Measurements from ENCODE around the gene HPCAL1.

HPCAL1 gene

GRCh38 chr2:10473121-10473756 lies 170.5 kb downstream of the HPCAL1 start:
- CTCF ChIA-PET, result interaction anchor here (1.5 kb wide), 1 partner anchor 11 kb away, joined by 5 read pairs; no protein-coding TSS in a partner anchor
- TF ChIP-seq CTCF (IDR thresholded peaks at IDR 0.05; ENCODE audit: control extremely low read depth, extremely low read depth, low read depth, missing control alignments), result no peak

DNA sequence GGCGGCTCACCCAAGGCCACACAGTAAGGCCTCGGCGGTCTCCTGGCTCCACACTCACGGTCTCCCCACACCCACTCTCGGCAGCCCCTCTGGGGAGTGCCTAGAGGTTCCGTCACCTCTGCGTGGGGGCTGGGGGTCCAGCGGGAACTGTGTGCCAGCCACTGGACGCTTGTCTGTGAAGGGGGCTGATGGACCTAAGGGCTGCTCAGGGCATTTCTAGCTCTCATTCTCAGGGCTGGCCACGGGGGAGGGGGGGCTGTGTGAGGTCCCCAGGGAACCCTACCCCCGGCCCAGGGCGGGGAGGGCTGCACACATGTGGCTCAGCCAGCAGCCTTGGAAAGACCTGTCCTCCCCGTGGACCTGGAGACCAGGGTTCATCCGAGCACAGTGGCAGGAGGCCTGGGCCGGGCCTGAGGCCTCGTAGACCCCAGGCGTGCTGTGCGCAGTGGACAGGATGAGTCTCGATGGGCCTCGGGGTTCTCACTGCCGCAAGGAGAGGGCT lies 172.6 kb downstream of the HPCAL1 start:
- no peak for DNase-seq (ENCODE audit: extremely low spot score)
- POLR2A ChIA-PET, result no interaction called here
- TF ChIP-seq CTCF (IDR thresholded peaks at IDR 0.05; ENCODE audit: control extremely low read depth, extremely low read depth, low read depth, missing control alignments), result no peak
- CTCF ChIA-PET, result no interaction called here

More at GRCh38 chr2:10473121-10473756, 170.5 kb downstream of the HPCAL1 start:
- no peak for DNase-seq (ENCODE audit: extremely low spot score)
- POLR2A ChIA-PET, result no interaction called here

GRCh38 chr2:10475811-10476660 lies 173.3 kb downstream of the HPCAL1 start:
- TF ChIP-seq CTCF (IDR thresholded peaks at IDR 0.05; ENCODE audit: control extremely low read depth, extremely low read depth, low read depth, missing control alignments), result no peak
- ChIA-PET POLR2A (no interaction called here), CTCF (no interaction called here)
- no peak for DNase-seq (ENCODE audit: extremely low spot score)

DNA sequence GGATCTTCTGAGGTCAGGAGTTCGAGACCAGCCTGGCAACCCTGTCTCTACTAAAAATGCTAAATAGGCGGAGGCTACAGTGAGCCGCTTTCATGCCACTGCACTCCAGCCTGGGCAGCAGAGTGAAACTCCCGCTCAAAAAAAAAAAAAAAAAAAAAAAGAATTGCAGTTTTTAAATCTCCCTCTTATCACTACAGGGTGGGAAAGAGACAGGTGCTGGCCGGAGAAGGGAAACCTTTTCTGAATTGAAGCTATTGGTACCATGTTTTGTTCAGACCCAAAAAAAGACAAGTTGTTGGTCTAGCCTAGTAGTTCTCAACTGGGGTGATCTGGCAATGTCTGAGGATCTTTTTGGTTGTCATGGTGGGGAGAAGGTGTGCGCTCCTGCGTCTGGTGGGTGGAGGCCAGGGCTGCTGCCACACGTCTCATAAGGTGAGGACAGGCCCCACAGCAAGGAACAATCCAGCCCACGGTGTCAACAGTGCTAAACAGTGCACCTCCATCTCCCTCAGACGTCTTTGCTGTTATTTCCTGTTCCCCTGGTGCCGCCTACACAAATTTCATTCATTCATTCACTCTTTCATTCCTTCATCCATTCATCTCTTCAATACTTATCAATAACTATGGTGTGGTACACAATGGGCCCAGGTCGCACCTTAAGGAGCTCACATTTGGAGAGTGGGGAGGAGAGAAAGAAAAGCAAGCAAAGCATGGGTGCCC lies 174.2 kb downstream of the HPCAL1 start:
- TF ChIP-seq CTCF (IDR thresholded peaks at IDR 0.05; ENCODE audit: control extremely low read depth, extremely low read depth, low read depth, missing control alignments), result no peak
- CTCF ChIA-PET, result no interaction called here
- no peak for DNase-seq (ENCODE audit: extremely low spot score)
- POLR2A ChIA-PET, result no interaction called here

Data from GM10248 (cell line).